ENCODE results near the gene CBLC. TPM values are rescaled to one million over a fixed set of nuclear protein-coding genes. Genes with fewer than 3 reads are reported as not detected.

Gene CBLC
- total RNA-seq, result 132 and 185 TPM in 2 replicates

GRCh38 chr19:44777715-44778347, at the start of gene CBLC:
Gene CBLC (plus strand): TSS chr19:44777890. CDS start chr19:44777932, 42 bp downstream.

GRCh38 chr19:44748426-44749254, 29.1 kb upstream of the CBLC start, which contains the start of gene BCL3:
Gene BCL3 (plus strand): TSS chr19:44748708. CDS start chr19:44748791, 83 bp downstream.

GRCh38 chr19:44808463-44809371, 31.0 kb downstream of the CBLC start, which contains the start of gene BCAM:
Gene BCAM (plus strand): TSS chr19:44809103. CDS start chr19:44809125, 22 bp downstream.

GRCh38 chr19:44845612-44846454, 68.1 kb downstream of the CBLC start, which contains the start of gene NECTIN2:
Gene NECTIN2 (plus strand): TSS chr19:44846297. CDS start chr19:44846526, 229 bp downstream.

Other genes starting within 250 kb of the CBLC start
- not detected in 2 replicates for gene CEACAM20, start 248.2 kb upstream of the CBLC start, total RNA-seq
- gene IGSF23, start 164.3 kb upstream of the CBLC start, total RNA-seq, result 0.48 TPM in 1 of 2 replicates, not detected in the other
- 84.0 and 177 TPM in 2 replicates for gene PVR, start 134.0 kb upstream of the CBLC start, total RNA-seq
- gene CEACAM19, start 106.4 kb upstream of the CBLC start, total RNA-seq, result 1.2 and 1.7 TPM in 2 replicates
- not detected in 2 replicates for gene CEACAM16, start 78.7 kb upstream of the CBLC start, total RNA-seq
- 1.7 and 3.1 TPM in 2 replicates for gene BCL3, start 29.2 kb upstream of the CBLC start, total RNA-seq
- 24.3 and 36.0 TPM in 2 replicates for gene BCAM, start 31.2 kb downstream of the CBLC start, total RNA-seq
- gene NECTIN2, start 68.4 kb downstream of the CBLC start, total RNA-seq, result 39.4 and 115 TPM in 2 replicates
- gene TOMM40, start 113.4 kb downstream of the CBLC start, total RNA-seq, result 72.0 and 100 TPM in 2 replicates
- gene APOE, start 127.9 kb downstream of the CBLC start, total RNA-seq, result 43.1 and 335 TPM in 2 replicates
- gene APOC1, start 136.7 kb downstream of the CBLC start, total RNA-seq, result 3.4 and 4.3 TPM in 2 replicates
- not detected in 2 replicates for gene APOC4, start 164.3 kb downstream of the CBLC start, total RNA-seq
- gene APOC2, start 168.2 kb downstream of the CBLC start, total RNA-seq, result not detected in 2 replicates
- 37.3 and 43.9 TPM in 2 replicates for gene CLPTM1, start 177.5 kb downstream of the CBLC start, total RNA-seq
- gene RELB, start 223.6 kb downstream of the CBLC start, total RNA-seq, result 3.0 and 23.9 TPM in 2 replicates

Measured in tracheal epithelial cell (primary cell).